BLaER1 treated with 17β-estradiol and CSF1 and Interleukin-3, amounts not matched to agents 10 nM and 100 nM (cell line): Measurements from ENCODE around the gene DMRT1.
A peak's percentile ranks its signal among the peaks of the same experiment; 100 is the strongest.

Source experiments
- H3K27ac ChIP-seq, 11 experiments: shearing (Covaris generic); formaldehyde crosslinking; 2 replicates each; pipeline ENCODE4 v1.8.1; 2022
- H3K27me3 ChIP-seq, 11 experiments: shearing (Covaris generic); formaldehyde crosslinking; 2 replicates each; pipeline ENCODE4 v1.8.1; 2022
- H3K36me3 ChIP-seq, 11 experiments: shearing (Covaris generic); formaldehyde crosslinking; 2 replicates each; pipeline ENCODE4 v1.8.1; 2022
- H3K4me1 ChIP-seq, 10 experiments: shearing (Covaris generic); formaldehyde crosslinking; 2 replicates each; pipeline ENCODE4 v1.8.1; 2022
- H3K4me2 ChIP-seq, 11 experiments: shearing (Covaris generic); formaldehyde crosslinking; 2 replicates each; pipeline ENCODE4 v1.8.1; 2022
- H3K4me3 ChIP-seq, 10 experiments: shearing (Covaris generic); formaldehyde crosslinking; 2 replicates each; pipeline ENCODE4 v1.8.1; 2022
- H3K9ac ChIP-seq, 11 experiments: shearing (Covaris generic); formaldehyde crosslinking; 2 replicates each; pipeline ENCODE4 v1.8.1; 2022
- H3K9me3 ChIP-seq, 11 experiments: shearing (Covaris generic); formaldehyde crosslinking; replicated peaks in 1 of 11; 2 replicates each; pipeline ENCODE4 v1.8.1; 2022
- H4K20me1 ChIP-seq, 11 experiments: shearing (Covaris generic); formaldehyde crosslinking; 2 replicates each; pipeline ENCODE4 v1.8.1; 2022
- Cebpa-rat ChIP-seq, 11 experiments: shearing (Covaris generic); IDR thresholded peaks; 2 replicates each; pipeline ENCODE4 v1.8.1; 2022

Gene DMRT1

GRCh38 chr9:1001838-1002237, 160.3 kb downstream of the DMRT1 start:
- no peak overlapping the region for H3K9ac ChIP-seq
- no peak for TF ChIP-seq Cebpa-rat (IDR thresholded peaks at IDR 0.05)
- no peak overlapping the region for H3K4me3 ChIP-seq
- no peaks in the 10 kb centered on the region for H3K36me3 ChIP-seq
- no peaks in the 10 kb centered on the region for H3K27me3 ChIP-seq
- H3K4me1 ChIP-seq = peaks cover 0 to 10% (median 0%) of the 10 kb centered on the region in 10 experiments; a peak in 5 of 20 replicates
- H3K4me2 ChIP-seq = no peak overlapping the region
- no peaks in the 10 kb centered on the region for H4K20me1 ChIP-seq
- no peak overlapping the region for H3K27ac ChIP-seq
- peaks cover 0 to 13% (median 4%) of the 10 kb centered on the region in 11 experiments; a peak in 11 of 22 replicates for H3K9me3 ChIP-seq

GRCh38 chr9:1002678-1003077, 161.2 kb downstream of the DMRT1 start:
- no peak for TF ChIP-seq Cebpa-rat (IDR thresholded peaks at IDR 0.05)

GRCh38 chr9:1005043-1005667, 163.7 kb downstream of the DMRT1 start:
- Histone ChIP-seq H3K9me3 (no peaks in the 10 kb centered on the region), H3K4me3 (no peak overlapping the region), H3K36me3 (no peaks in the 10 kb centered on the region), H3K27me3 (no peaks in the 10 kb centered on the region), H3K4me2 (peak overlapping the region in 1 of 11 experiments; percentile 63; a peak in 2 of 22 replicates), H4K20me1 (no peaks in the 10 kb centered on the region), H3K9ac (no peak overlapping the region), H3K4me1 (peaks cover 5 to 31% (median 10%) of the 10 kb centered on the region in 10 experiments; a peak in 14 of 20 replicates), H3K27ac (no peak overlapping the region)
- TF ChIP-seq Cebpa-rat (IDR thresholded peaks at IDR 0.05) = no peak

More at GRCh38 chr9:1002678-1003077, 161.2 kb downstream of the DMRT1 start:
- peaks cover 0 to 12% (median 4%) of the 10 kb centered on the region in 11 experiments; a peak in 11 of 22 replicates for H3K9me3 ChIP-seq
- no peak overlapping the region for H3K9ac ChIP-seq
- H3K27ac ChIP-seq = no peak overlapping the region
- H4K20me1 ChIP-seq = no peaks in the 10 kb centered on the region
- no peaks in the 10 kb centered on the region for H3K36me3 ChIP-seq
- H3K27me3 ChIP-seq = no peaks in the 10 kb centered on the region
- H3K4me2 ChIP-seq = no peak overlapping the region
- no peak overlapping the region for H3K4me3 ChIP-seq
- H3K4me1 ChIP-seq = peaks cover 0 to 12% (median 0%) of the 10 kb centered on the region in 10 experiments; a peak in 6 of 20 replicates

DNA sequence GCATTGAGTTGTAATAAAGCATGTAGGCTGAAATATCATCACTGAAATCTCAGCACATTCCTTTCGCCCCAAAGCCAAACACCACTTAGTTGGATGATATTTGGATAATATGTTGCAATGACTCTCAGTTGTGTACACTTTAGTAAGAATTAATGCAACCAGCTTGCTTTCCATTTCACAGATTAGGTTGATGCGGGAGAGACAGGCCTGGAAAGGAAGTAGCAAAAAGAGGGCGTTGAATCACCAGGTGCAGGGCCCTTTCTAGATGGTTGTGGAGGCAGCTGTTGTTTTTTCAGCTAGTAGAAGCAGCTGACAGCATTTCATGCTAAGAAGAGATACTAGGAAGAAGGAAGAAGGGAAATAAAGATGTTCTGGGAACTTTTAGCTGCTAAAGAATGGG, 165.8 kb downstream of the DMRT1 start:
- Histone ChIP-seq H3K9ac (no peak overlapping the region), H3K27me3 (no peaks in the 10 kb centered on the region), H3K4me3 (no peak overlapping the region), H4K20me1 (no peaks in the 10 kb centered on the region), H3K27ac (no peak overlapping the region), H3K36me3 (no peaks in the 10 kb centered on the region), H3K4me2 (no peak overlapping the region; a peak in 1 of 22 replicates), H3K4me1 (peaks cover 6 to 41% (median 15%) of the 10 kb centered on the region in 10 experiments; a peak in 14 of 20 replicates), H3K9me3 (no peaks in the 10 kb centered on the region)
- 0 out of 22 replicates have a peak, but pooled peaks of 1 of the 11 experiments have one; percentile 7 for TF ChIP-seq Cebpa-rat (IDR thresholded peaks at IDR 0.05)

- H3K9ac ChIP-seq = no peak overlapping the region
- no peaks in the 10 kb centered on the region for H3K9me3 ChIP-seq
- H3K4me3 ChIP-seq = no peak overlapping the region
- H3K4me2 ChIP-seq = peak overlapping the region in 3 of 11 experiments; percentile 24 to 80 (median 72); a peak in 6 of 22 replicates
- H3K36me3 ChIP-seq = no peaks in the 10 kb centered on the region
- no peak for TF ChIP-seq Cebpa-rat (IDR thresholded peaks at IDR 0.05)
- H3K27ac ChIP-seq = no peak overlapping the region; a peak in 1 of 22 replicates
- no peaks in the 10 kb centered on the region for H4K20me1 ChIP-seq
- no peaks in the 10 kb centered on the region for H3K27me3 ChIP-seq
- peaks cover 6 to 41% (median 15%) of the 10 kb centered on the region in 10 experiments; a peak in 14 of 20 replicates for H3K4me1 ChIP-seq
These were observed 166.7 kb downstream of the DMRT1 start for GRCh38 chr9:1008216-1008615.

DNA sequence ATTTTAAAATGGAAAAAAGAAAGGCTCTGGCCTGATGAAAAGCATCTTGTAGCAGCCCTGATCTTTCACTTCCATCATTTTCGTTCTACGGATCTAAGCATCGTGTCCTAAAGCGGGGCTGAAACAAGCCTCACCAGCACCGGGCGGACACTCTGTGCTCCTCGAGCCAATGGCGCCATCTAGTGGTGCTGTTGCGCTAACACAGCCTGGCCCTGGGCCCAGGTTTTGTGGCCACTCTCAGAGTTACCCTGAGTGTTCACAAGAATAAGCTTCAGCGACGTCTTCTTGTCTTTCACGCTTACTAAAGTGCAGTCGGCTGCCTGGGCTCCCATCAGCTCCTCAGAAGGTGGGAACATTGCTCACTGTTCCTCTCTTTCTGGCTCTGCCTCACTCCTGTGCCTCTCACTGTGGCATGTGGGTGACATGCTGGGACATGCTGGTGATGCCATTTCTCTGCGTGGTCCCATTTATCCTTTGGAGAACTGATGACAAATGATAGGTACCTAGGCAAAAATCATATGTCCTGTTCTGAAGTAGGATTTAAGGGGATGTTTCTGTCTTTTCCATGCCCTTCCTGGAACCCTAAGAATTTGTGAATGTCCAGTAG, 167.7 kb downstream of the DMRT1 start:
- Histone ChIP-seq H3K36me3 (no peaks in the 10 kb centered on the region), H4K20me1 (no peaks in the 10 kb centered on the region), H3K9me3 (no peaks in the 10 kb centered on the region), H3K4me3 (no peak overlapping the region), H3K4me1 (peaks cover 6 to 41% (median 15%) of the 10 kb centered on the region in 10 experiments; a peak in 14 of 20 replicates), H3K27me3 (no peaks in the 10 kb centered on the region), H3K4me2 (peak overlapping the region in 4 of 11 experiments; percentile 48 to 80 (median 67); a peak in 8 of 22 replicates), H3K27ac (peak overlapping the region in 5 of 11 experiments; percentile 5 to 43 (median 12); a peak in 5 of 22 replicates), H3K9ac (no peak overlapping the region; a peak in 1 of 22 replicates)
- no peak for TF ChIP-seq Cebpa-rat (IDR thresholded peaks at IDR 0.05)

DNA sequence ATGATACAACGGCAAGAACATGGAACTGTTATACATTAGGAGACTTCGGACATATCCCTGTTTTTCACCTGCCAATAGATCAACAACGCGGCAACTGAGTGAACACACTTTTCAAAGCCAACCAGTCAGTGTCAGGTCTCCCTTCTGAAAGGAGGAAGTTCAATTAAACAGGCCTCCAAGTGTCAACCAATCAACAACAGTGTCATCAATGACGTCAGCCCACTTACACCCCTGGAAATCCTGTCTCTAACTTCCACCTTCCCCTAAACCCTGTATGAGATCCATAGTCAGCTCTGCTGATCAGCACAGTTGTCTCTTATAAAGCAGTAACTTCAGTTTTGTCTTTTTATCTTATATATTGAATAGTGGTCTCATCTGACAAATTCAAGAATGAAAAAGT, 171.5 kb downstream of the DMRT1 start:
- TF ChIP-seq Cebpa-rat (IDR thresholded peaks at IDR 0.05) = no peak
- H3K4me2 ChIP-seq = no peak overlapping the region
- H3K27me3 ChIP-seq = no peaks in the 10 kb centered on the region
- H3K36me3 ChIP-seq = no peaks in the 10 kb centered on the region
- no peaks in the 10 kb centered on the region for H3K9me3 ChIP-seq
- no peaks in the 10 kb centered on the region for H4K20me1 ChIP-seq
- no peak overlapping the region for H3K9ac ChIP-seq
- no peak overlapping the region for H3K27ac ChIP-seq
- peaks cover 6 to 33% (median 15%) of the 10 kb centered on the region in 10 experiments; a peak in 14 of 20 replicates for H3K4me1 ChIP-seq
- H3K4me3 ChIP-seq = no peak overlapping the region

- TF ChIP-seq Cebpa-rat (IDR thresholded peaks at IDR 0.05) = no peak
- Histone ChIP-seq H3K27ac (no peak overlapping the region), H3K9ac (no peak overlapping the region), H3K9me3 (no peaks in the 10 kb centered on the region), H3K4me2 (no peak overlapping the region), H3K27me3 (no peaks in the 10 kb centered on the region), H4K20me1 (no peaks in the 10 kb centered on the region), H3K4me1 (peaks cover 6 to 21% (median 14%) of the 10 kb centered on the region in 10 experiments; a peak in 14 of 20 replicates), H3K4me3 (no peak overlapping the region), H3K36me3 (no peaks in the 10 kb centered on the region)
These were observed 172.7 kb downstream of the DMRT1 start for GRCh38 chr9:1014225-1014624.

- Histone ChIP-seq H3K9me3 (no peaks in the 10 kb centered on the region), H3K4me3 (no peak overlapping the region), H3K27ac (no peak overlapping the region), H3K4me2 (no peak overlapping the region), H3K4me1 (peaks cover 5 to 17% (median 12%) of the 10 kb centered on the region in 10 experiments; a peak in 14 of 20 replicates), H3K36me3 (no peaks in the 10 kb centered on the region), H4K20me1 (no peaks in the 10 kb centered on the region), H3K9ac (no peak overlapping the region), H3K27me3 (no peaks in the 10 kb centered on the region)
- no peak for TF ChIP-seq Cebpa-rat (IDR thresholded peaks at IDR 0.05)
These were observed 173.1 kb downstream of the DMRT1 start for GRCh38 chr9:1014640-1015039.
